Lower leg skin (tissue), 4 donors: Measurements from ENCODE around the gene NPS. TPM values are rescaled to one million over a fixed set of nuclear protein-coding genes. Genes with fewer than 3 reads are reported as not detected.

ENCODE experiments used
- DNase-seq, 2 donors: peaks; one replicate each; pipeline ENCODE4 v3.0.0-alpha.2; 2019; ENCODE audit warnings: low spot score in 2 of 2
- H3K4me3 ChIP-seq: fragments of 200-600 bp; sonication (generic); 2 replicates; pipeline ENCODE4 v1.5.1; 2017; ENCODE audit warnings: mild to moderate bottlenecking, low read depth; ENCODE audit not compliant: poor library complexity, severe bottlenecking
- POLR2A ChIP-seq, 2 donors: fragments of 450-650 bp; IDR thresholded peaks; one replicate each; pipeline ENCODE4 v1.6.1; 2016 to 2017; ENCODE audit warnings: antibody characterized with exemption in 2 of 2, mild to moderate bottlenecking in 1 of 2, moderate library complexity in 1 of 2
- WGBS, 2 donors: methylation state at CpG; one replicate each; pipeline ENCODE4 v1.1.5; 2018; 5-methylcytosine and 5-hydroxymethylcytosine counted together
- intact Hi-C: fragments of 100-400 bp; cut with DNase I; formaldehyde crosslinking; loops from one replicate; pipeline ENCODE4 v1.15.0; 2023; ENCODE audit warnings: low total_unique reads
- total RNA-seq, 4 donors: library from RNA; depleted of rRNA; stranded (reverse); fragments of >200 nt; gene quantifications; one replicate each; pipeline ENCODE4 v1.1.0, GENCODE V29; 2016
- TF ChIP-seq, protein P1 (sequence below), 3 donors: fragments of 450-650 bp; IDR thresholded peaks; one replicate each; pipeline ENCODE4 v1.5.1; 2016; ENCODE audit warnings: antibody characterized with exemption in 3 of 3, mild to moderate bottlenecking in 3 of 3, moderate library complexity in 2 of 3

NPS gene
- total RNA-seq, 4 donors from 2014 or later, result not detected

DNA sequence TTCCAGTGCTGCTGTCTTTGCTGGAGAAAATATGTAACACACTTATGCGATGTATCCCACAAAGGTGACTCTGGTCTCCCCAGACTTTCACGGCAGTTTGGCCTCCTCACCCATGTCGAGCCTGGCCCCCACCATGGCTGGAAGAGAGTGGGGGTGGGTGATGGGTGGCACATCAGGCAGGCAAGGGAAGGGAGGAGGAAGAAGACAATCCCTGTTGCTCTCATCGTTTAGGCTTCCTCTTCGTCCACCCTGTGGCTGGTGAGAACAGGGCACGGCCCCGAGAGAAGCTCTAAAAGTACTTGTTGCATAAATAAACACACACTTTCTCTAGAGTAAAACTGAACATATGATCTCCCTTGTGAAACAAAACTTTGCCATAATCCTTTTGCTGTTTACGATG, 11.2 kb upstream of the NPS start:
- intact Hi-C loops, result no loop called here
- TF ChIP-seq, protein P1, sequence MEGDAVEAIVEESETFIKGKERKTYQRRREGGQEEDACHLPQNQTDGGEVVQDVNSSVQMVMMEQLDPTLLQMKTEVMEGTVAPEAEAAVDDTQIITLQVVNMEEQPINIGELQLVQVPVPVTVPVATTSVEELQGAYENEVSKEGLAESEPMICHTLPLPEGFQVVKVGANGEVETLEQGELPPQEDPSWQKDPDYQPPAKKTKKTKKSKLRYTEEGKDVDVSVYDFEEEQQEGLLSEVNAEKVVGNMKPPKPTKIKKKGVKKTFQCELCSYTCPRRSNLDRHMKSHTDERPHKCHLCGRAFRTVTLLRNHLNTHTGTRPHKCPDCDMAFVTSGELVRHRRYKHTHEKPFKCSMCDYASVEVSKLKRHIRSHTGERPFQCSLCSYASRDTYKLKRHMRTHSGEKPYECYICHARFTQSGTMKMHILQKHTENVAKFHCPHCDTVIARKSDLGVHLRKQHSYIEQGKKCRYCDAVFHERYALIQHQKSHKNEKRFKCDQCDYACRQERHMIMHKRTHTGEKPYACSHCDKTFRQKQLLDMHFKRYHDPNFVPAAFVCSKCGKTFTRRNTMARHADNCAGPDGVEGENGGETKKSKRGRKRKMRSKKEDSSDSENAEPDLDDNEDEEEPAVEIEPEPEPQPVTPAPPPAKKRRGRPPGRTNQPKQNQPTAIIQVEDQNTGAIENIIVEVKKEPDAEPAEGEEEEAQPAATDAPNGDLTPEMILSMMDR (IDR thresholded peaks at IDR 0.05), result no peak
- no peak for TF ChIP-seq POLR2A (IDR thresholded peaks at IDR 0.05)
- DNase-seq, result no peak
- 87 to 91% methylated on average over 8 of the region's 8 CpGs for whole genome bisulfite sequencing, 2 donors
- no peak overlapping the region for H3K4me3 ChIP-seq

DNA sequence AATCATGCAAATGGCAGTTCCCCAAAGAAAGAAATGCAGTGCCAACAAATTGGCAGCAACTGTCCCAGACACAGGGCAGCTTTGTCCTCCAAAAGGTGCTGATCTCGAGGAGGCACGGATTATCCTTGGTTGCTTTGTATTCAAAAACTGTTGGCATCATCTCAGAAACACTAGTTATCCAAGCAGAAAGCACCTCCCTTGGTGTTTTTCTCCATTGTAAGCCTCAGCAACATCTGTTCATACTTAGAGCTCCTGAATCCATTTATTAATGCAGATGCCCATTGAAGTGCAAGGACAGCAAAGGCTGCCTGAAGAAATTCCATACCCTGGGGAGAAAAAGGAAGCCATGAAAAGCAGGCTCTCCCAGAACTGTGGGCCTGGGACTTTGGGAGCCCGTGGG, 1.1 kb upstream of the NPS start:
- no peak for DNase-seq
- TF ChIP-seq, protein P1 (IDR thresholded peaks at IDR 0.05), result no peak
- TF ChIP-seq POLR2A (IDR thresholded peaks at IDR 0.05), result no peak
- H3K4me3 ChIP-seq, result no peak overlapping the region
- intact Hi-C loops, result no loop called here
- 65 to 66% methylated on average over 3 of the region's 3 CpGs for WGBS, 2 donors

DNA sequence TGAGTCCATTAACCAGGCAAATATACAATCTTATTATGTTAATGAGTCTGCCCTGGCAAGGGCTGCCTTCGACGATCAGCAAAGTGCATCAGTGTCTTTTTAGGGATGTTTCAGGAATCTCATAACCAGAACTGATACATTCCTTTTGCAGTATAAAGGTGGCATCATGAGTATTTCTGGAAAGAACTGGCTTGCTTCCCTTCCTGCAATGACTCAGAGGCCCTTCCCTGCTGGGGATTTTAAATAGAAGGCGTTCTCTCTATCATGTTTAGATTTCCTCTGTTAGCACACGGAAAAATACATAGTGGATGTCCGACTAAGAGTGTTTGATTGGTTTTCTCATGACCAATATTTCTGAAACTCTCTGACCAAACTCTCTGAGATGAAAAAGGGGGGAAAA, 1.8 kb downstream of the NPS start:
- intact Hi-C loops, result no loop called here
- no peak overlapping the region for H3K4me3 ChIP-seq
- WGBS, 2 donors, result 68 to 74% methylated on average over 5 of the region's 5 CpGs
- no peak for DNase-seq
- no peak for TF ChIP-seq POLR2A (IDR thresholded peaks at IDR 0.05)
- TF ChIP-seq, protein P1 (IDR thresholded peaks at IDR 0.05), result no peak

DNA sequence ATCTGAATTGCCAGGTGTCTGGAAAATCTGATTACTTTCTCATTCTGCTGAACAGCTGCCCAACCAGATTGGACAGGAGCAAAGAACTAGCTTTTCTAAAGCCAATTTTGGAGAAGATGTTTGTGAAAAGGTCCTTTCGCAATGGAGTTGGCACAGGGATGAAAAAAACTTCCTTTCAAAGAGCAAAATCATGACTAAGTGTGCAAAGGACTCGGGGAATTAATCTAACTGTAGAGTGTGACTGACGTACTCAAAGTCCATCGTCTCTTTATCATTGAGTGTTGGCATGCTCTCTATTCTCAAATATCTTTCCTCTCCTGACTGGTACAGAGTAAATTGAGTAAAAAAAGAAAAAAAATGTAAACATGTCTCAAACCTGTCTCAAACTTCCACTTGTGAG, 3.3 kb downstream of the NPS start:
- no peak overlapping the region for H3K4me3 ChIP-seq
- intact Hi-C loops, result no loop called here
- no peak for DNase-seq
- WGBS, 2 donors, result 53 to 54% methylated on average over 4 of the region's 4 CpGs
- TF ChIP-seq POLR2A (IDR thresholded peaks at IDR 0.05), result no peak
- TF ChIP-seq, protein P1 (IDR thresholded peaks at IDR 0.05), result no peak

DNA sequence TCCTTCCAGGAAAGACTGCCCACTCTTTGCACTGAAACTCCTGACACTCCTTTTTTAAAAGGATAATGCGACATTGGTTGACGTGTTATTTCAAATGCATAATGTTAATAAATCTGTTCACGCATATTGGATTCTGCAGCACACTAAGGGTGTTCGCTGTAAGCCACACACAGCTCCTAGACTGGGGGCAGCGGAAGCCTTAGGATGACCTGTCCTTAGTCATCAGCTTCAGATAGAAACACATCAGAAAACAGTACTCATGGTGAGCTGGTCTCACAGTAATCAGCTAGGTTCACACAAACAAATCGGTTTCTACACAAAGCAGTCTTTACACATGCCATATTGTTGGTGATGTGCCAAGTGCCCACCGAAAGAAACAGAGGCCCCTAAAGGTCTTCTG, 4.3 kb downstream of the NPS start:
- no peak for TF ChIP-seq POLR2A (IDR thresholded peaks at IDR 0.05)
- no peak overlapping the region for H3K4me3 ChIP-seq
- intact Hi-C loops, result no loop called here
- WGBS, 2 donors, result 89 to 91% methylated on average over 7 of the region's 7 CpGs
- no peak for DNase-seq

DNA sequence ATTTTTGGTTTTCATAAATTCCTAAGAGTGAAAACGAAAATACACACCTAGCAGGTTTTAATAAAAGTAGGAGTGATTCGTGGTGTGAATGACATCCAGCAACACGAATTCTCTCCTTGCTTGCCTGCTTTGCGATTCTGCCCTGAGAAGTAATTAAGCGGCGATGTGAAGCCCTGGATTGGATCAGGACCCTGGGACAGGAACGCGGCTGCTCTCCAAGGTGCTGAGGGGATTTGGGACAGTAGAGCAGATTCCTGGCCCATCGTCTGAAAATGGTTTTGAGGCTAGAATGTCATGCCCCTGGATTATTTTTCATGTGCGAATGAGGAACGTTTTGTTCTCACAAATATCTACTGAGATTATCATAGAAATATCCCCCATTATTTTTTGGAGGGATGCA, 7.8 kb downstream of the NPS start:
- DNase-seq, result no peak
- 3 to 4% methylated on average over 11 of the region's 11 CpGs for WGBS, 2 donors

More for the DNA sequence above, 7.8 kb downstream of the NPS start:
- no peak for TF ChIP-seq POLR2A (IDR thresholded peaks at IDR 0.05)
- TF ChIP-seq, protein P1 (IDR thresholded peaks at IDR 0.05), result no peak
- intact Hi-C loops, result no loop called here
- H3K4me3 ChIP-seq, result no peak overlapping the region
